ENCODE results near the gene ITPKC.
"Not testable (repeated sequence)": the region's sequence is repeated elsewhere in the genome, so short reads cannot be mapped to it uniquely, and the experiment has no call there.

ITPKC gene

GRCh38 chr19:40759352-40759751 lies 42.4 kb downstream of the ITPKC start:
- DNase-seq (ENCODE audit: low read depth in 1 of 2, low spot score in 1 of 2): no peak

- DNase-seq (ENCODE audit: low read depth in 1 of 2, low spot score in 1 of 2): no peak
Observed at GRCh38 chr19:40762754-40763470, 46.0 kb downstream of the ITPKC start.

GRCh38 chr19:40763526-40763925 lies 46.6 kb downstream of the ITPKC start:
- no peak for DNase-seq (ENCODE audit: low read depth in 1 of 2, low spot score in 1 of 2)

GRCh38 chr19:40763963-40764362 lies 47.1 kb downstream of the ITPKC start:
- DNase-seq (ENCODE audit: low read depth in 1 of 2, low spot score in 1 of 2): no peak

- not testable (repeated sequence) for DNase-seq (ENCODE audit: low read depth in 1 of 2, low spot score in 1 of 2)
Observed at GRCh38 chr19:40766385-40766784, 49.5 kb downstream of the ITPKC start.

- DNase-seq (ENCODE audit: low read depth in 1 of 2, low spot score in 1 of 2): no peak
Observed at GRCh38 chr19:40768869-40769268, 52.0 kb downstream of the ITPKC start.

GRCh38 chr19:40771101-40771862 lies 54.4 kb downstream of the ITPKC start:
- DNase-seq (ENCODE audit: low read depth in 1 of 2, low spot score in 1 of 2): not testable (repeated sequence)

- DNase-seq (ENCODE audit: low read depth in 1 of 2, low spot score in 1 of 2): no peak
Observed at GRCh38 chr19:40774916-40775631, 58.2 kb downstream of the ITPKC start, which contains the start of gene MIA. MIA (plus strand) TSS chr19:40775521; CDS start chr19:40775543, 22 bp downstream.

- DNase-seq (ENCODE audit: low read depth in 1 of 2, low spot score in 1 of 2): no peak
Observed at GRCh38 chr19:40775632-40776022, 58.7 kb downstream of the ITPKC start.

GRCh38 chr19:40776364-40776763 lies 59.5 kb downstream of the ITPKC start:
- DNase-seq (ENCODE audit: low read depth in 1 of 2, low spot score in 1 of 2): no peak

- peak; percentile 71 to 89 for DNase-seq (ENCODE audit: low read depth in 1 of 2, low spot score in 1 of 2)
Observed at GRCh38 chr19:40776932-40777644, 60.2 kb downstream of the ITPKC start.

GRCh38 chr19:40777645-40777936 lies 60.7 kb downstream of the ITPKC start:
- no peak for DNase-seq (ENCODE audit: low read depth in 1 of 2, low spot score in 1 of 2)

- peak; percentile 98 to 100 for DNase-seq (ENCODE audit: low read depth in 1 of 2, low spot score in 1 of 2)
Observed at GRCh38 chr19:40777937-40778705, 61.2 kb downstream of the ITPKC start, which contains the start of gene RAB4B. RAB4B (plus strand) TSS chr19:40778247; CDS start chr19:40778376, 129 bp downstream.

- no peak for DNase-seq (ENCODE audit: low read depth in 1 of 2, low spot score in 1 of 2)
Observed at GRCh38 chr19:40778706-40779284, 61.9 kb downstream of the ITPKC start.

GRCh38 chr19:40780582-40780981 lies 63.7 kb downstream of the ITPKC start:
- DNase-seq (ENCODE audit: low read depth in 1 of 2, low spot score in 1 of 2): no peak

GRCh38 chr19:40781140-40781539 lies 64.2 kb downstream of the ITPKC start:
- DNase-seq (ENCODE audit: low read depth in 1 of 2, low spot score in 1 of 2): no peak

GRCh38 chr19:40783711-40784110 lies 66.8 kb downstream of the ITPKC start:
- no peak for DNase-seq (ENCODE audit: low read depth in 1 of 2, low spot score in 1 of 2)

GRCh38 chr19:40784146-40784545 lies 67.2 kb downstream of the ITPKC start:
- not testable (repeated sequence) for DNase-seq (ENCODE audit: low read depth in 1 of 2, low spot score in 1 of 2)

GRCh38 chr19:40785526-40785925 lies 68.6 kb downstream of the ITPKC start:
- DNase-seq (ENCODE audit: low read depth in 1 of 2, low spot score in 1 of 2): no peak
